ENCODE measurements around the gene ATP5PB.
A peak's percentile ranks its signal among the peaks of the same experiment; 100 is the strongest.

ATP5PB gene, protein sequence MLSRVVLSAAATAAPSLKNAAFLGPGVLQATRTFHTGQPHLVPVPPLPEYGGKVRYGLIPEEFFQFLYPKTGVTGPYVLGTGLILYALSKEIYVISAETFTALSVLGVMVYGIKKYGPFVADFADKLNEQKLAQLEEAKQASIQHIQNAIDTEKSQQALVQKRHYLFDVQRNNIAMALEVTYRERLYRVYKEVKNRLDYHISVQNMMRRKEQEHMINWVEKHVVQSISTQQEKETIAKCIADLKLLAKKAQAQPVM

DNA sequence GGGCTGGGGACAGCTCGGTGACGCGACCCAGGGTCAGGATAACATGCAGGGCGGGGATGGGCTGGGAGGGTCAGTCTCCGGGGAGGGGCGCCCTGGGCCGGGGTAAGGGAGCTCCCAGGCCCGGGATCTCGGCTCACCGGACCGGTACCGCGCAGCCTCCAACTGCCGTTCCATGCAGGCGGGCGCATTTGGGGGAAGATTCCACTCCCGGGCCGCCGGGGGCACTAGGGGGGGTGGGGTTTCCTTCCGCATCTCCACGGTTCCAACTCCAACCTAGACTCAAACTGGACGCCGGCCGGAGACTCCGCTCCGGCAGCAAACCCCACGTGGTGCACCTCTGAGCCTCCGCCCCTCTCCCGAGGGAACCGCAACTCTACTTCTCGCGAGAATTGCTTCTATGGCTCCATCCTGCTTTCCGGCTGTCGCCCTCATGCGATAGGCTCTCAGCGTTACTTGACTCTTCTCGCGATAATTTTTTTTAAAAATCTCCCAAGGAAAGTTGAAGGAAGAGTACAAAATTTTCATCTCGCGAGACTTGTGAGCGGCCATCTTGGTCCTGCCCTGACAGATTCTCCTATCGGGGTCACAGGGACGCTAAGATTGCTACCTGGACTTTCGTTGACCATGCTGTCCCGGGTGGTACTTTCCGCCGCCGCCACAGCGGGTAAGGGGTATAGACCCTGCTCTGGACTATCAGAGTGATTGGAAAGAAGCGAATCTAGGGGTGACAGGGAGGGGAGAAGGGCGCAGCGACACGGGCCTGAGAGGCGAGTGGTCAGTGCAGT is at the start of gene ATP5PB, which contains the start of gene WDR77:
Gene ATP5PB (plus strand): TSS at position 547 of the 785 bp plus-strand sequence. CDS start 78 bp downstream, at position 625.
Gene WDR77 (minus strand): TSS at position 339 of the 785 bp plus-strand sequence. CDS start 87 bp downstream, at position 252.
- Histone ChIP-seq H3K36me3 (ENCODE audit: insufficient read depth, low read length) (peaks cover 67% of the 10 kb centered on the region), H3K9ac (ENCODE audit: insufficient read length) (peak within 1 kb of the TSS; percentile 100), H3K27ac (peak within 1 kb of the TSS; percentile 86), H3K9me3 (ENCODE audit: low read depth, low read length) (no peaks in the 10 kb centered on the region), H3K4me3 (peak within 1 kb of the TSS; percentile 99)
- peak; percentile 98 for DNase-seq (ENCODE audit: low read depth, low spot score)
- TF ChIP-seq EZH2 (IDR thresholded peaks at IDR 0.05) (no peak), FOXP2 (optimal IDR thresholded peaks at IDR 0.05; ENCODE audit: control extremely low read depth, extremely low read length, insufficient read depth) (peak; percentile 44), POLR2AphosphoS5 (IDR thresholded peaks at IDR 0.05; ENCODE audit: borderline replicate concordance, low read depth, low read length) (peak; percentile 76)

DNA sequence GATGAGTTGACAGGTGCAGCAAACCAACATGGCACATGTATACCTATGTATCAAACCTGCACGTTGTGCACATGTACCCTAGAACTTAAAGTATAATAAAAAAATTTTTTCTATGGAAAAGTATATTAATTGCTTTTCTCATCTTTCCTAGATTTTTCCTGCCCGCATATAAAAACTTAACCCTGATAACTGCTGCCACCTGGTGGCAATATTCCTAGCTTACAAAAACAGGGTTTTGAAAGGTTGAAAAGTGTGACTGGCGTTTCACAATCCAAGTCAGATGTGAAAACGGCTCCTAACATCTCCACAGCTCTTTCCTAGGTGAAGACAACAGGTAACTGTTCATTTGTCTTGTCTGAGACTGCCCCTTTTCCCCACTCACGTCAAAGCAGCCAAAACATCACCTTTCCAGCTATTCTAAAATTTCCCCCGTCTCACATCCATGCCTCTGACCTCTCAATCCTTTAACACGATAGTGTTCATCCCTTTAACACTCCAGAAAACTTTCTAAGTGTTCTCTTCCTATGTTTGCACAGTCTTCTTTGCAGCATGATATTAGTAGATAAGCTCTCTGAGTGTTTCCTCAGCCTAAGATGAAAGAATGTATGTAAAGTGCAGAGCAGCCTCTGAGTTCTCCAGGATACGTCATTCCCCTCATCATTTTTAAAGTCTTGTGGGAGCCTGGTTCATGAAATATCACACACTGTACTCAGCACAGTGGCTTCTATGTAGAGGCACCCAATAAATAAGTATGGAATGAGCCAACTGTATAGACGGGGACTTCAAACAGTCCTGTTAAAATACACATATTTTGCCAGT is 49.3 kb upstream of the ATP5PB start:
- H3K27ac ChIP-seq, result no peak overlapping the region
- H3K36me3 ChIP-seq (ENCODE audit: insufficient read depth, low read length), result no peaks in the 10 kb centered on the region
- no peak for DNase-seq (ENCODE audit: low read depth, low spot score)
- TF ChIP-seq FOXP2 (optimal IDR thresholded peaks at IDR 0.05; ENCODE audit: control extremely low read depth, extremely low read length, insufficient read depth) (no peak), EZH2 (IDR thresholded peaks at IDR 0.05) (no peak), POLR2AphosphoS5 (IDR thresholded peaks at IDR 0.05; ENCODE audit: borderline replicate concordance, low read depth, low read length) (no peak)
- no peak overlapping the region for H3K4me3 ChIP-seq
- H3K9me3 ChIP-seq (ENCODE audit: low read depth, low read length), result no peaks in the 10 kb centered on the region
- no peak overlapping the region for H3K9ac ChIP-seq (ENCODE audit: insufficient read length)

DNA sequence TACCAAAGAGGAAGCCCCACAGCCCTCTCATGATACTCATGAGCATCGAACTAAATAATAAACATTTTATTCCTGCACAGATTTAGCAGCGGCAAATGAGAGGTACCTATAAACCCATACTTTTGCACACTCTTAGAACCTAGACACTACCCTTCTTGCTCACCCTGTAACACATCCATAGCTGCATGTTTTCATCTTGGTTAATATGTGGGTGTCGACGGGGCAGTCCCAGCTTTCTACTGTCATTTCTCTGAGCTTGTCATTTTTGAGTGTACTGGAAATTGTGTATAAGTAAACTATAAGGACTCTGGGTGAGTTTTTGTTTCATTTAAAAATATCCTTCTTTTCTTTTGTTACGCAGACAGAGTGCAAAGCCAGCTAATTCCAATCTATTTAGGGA is 47.2 kb upstream of the ATP5PB start:
- Histone ChIP-seq H3K36me3 (ENCODE audit: insufficient read depth, low read length) (no peaks in the 10 kb centered on the region), H3K4me3 (no peak overlapping the region), H3K9ac (ENCODE audit: insufficient read length) (no peak overlapping the region), H3K27ac (no peak overlapping the region), H3K9me3 (ENCODE audit: low read depth, low read length) (no peaks in the 10 kb centered on the region)
- no peak for TF ChIP-seq FOXP2 (optimal IDR thresholded peaks at IDR 0.05; ENCODE audit: control extremely low read depth, extremely low read length, insufficient read depth)
- DNase-seq (ENCODE audit: low read depth, low spot score), result no peak

DNA sequence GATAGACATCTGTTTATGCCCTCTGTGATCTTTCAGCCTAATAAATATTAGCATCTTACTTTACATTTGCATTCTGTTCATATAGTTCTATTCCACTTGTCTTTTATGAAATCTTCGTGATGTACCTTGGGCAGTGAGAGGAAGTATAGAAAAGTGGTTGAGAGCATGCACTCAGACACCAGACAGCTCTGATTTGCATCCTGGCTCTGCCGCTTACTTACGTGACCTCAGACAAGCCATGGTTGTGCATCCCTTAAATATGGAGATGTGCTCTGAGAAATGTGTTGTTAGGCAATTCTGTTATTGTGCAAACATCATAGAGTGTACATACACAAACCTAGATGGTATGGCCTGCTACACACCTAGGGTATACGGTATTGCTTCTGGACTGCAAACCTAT is 44.7 kb upstream of the ATP5PB start:
- Histone ChIP-seq H3K9ac (ENCODE audit: insufficient read length) (no peak overlapping the region), H3K36me3 (ENCODE audit: insufficient read depth, low read length) (no peaks in the 10 kb centered on the region), H3K4me3 (no peak overlapping the region), H3K9me3 (ENCODE audit: low read depth, low read length) (no peaks in the 10 kb centered on the region), H3K27ac (no peak overlapping the region)
- no peak for DNase-seq (ENCODE audit: low read depth, low spot score)
- TF ChIP-seq EZH2 (IDR thresholded peaks at IDR 0.05) (no peak), FOXP2 (optimal IDR thresholded peaks at IDR 0.05; ENCODE audit: control extremely low read depth, extremely low read length, insufficient read depth) (no peak), POLR2AphosphoS5 (IDR thresholded peaks at IDR 0.05; ENCODE audit: borderline replicate concordance, low read depth, low read length) (no peak)

DNA sequence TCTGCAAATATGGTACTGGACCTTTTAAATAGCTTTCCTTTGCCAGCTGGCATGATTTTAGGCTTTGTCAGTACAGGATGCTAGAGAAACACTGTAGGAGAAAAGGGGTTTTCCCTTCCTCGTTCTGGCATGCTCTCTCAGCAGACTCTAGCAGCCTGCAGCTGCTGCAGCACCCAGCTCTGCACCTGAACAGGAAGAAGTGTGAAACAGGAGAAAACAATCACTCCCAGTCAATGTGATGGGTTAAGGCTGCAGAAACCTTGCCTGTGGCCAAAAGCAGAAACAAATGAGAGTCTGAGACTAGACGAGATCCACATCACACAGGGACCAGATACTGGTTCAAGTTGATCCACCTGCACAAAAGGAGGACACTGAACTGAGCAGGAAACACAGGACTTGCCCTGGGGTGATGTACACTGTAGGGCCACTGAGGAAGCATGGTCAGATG is 42.9 kb upstream of the ATP5PB start:
- H3K36me3 ChIP-seq (ENCODE audit: insufficient read depth, low read length), result no peaks in the 10 kb centered on the region
- H3K4me3 ChIP-seq, result no peak overlapping the region
- no peak overlapping the region for H3K27ac ChIP-seq
- H3K9me3 ChIP-seq (ENCODE audit: low read depth, low read length), result no peaks in the 10 kb centered on the region
- H3K9ac ChIP-seq (ENCODE audit: insufficient read length), result no peak overlapping the region
- DNase-seq (ENCODE audit: low read depth, low spot score), result no peak
- TF ChIP-seq EZH2 (IDR thresholded peaks at IDR 0.05) (no peak), POLR2AphosphoS5 (IDR thresholded peaks at IDR 0.05; ENCODE audit: borderline replicate concordance, low read depth, low read length) (no peak), FOXP2 (optimal IDR thresholded peaks at IDR 0.05; ENCODE audit: control extremely low read depth, extremely low read length, insufficient read depth) (no peak)

DNA sequence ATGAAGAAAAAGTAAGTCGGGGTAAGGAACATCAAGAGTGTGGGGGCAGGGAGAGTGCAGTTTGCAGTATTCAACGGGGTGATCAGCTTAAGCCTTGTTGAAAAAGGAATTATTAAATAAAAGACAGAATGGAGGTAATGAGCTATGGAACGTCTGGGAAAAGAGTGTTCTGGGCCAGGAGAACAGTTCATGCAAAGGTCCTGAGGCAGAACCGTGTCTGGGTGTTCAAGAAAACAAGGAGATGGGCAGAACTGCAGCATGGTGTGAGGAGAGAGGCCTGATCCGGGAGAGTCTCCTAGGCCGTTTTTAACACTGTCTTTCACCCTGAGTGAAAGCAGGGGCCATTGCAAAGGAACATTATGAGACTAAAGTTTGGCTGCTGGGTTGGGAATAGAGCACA is 42.0 kb upstream of the ATP5PB start:
- no peak overlapping the region for H3K9ac ChIP-seq (ENCODE audit: insufficient read length)
- no peaks in the 10 kb centered on the region for H3K9me3 ChIP-seq (ENCODE audit: low read depth, low read length)
- H3K4me3 ChIP-seq, result no peak overlapping the region
- H3K27ac ChIP-seq, result no peak overlapping the region
- TF ChIP-seq FOXP2 (optimal IDR thresholded peaks at IDR 0.05; ENCODE audit: control extremely low read depth, extremely low read length, insufficient read depth) (no peak), EZH2 (IDR thresholded peaks at IDR 0.05) (no peak), POLR2AphosphoS5 (IDR thresholded peaks at IDR 0.05; ENCODE audit: borderline replicate concordance, low read depth, low read length) (no peak)
- H3K36me3 ChIP-seq (ENCODE audit: insufficient read depth, low read length), result no peaks in the 10 kb centered on the region
- no peak for DNase-seq (ENCODE audit: low read depth, low spot score)

DNA sequence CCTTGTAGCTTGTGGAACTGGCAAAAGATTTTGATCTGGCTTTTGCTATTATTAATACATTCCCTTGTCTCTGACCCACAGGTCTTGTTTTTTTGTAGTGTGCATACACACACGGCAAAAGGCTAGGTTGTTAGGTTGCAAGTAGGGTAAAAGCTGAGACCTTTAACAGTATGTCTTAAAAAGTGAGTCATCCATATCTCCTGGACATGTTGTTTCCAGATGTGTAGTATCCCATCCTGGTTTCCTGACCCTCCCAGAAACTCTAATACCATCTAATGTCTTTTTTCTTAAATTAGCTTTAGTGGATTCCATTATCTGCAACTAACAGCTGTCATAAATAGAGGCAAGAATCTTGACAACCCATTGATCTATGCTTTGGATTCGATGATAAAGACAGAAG is 36.4 kb upstream of the ATP5PB start:
- H3K9ac ChIP-seq (ENCODE audit: insufficient read length), result no peak overlapping the region
- H3K36me3 ChIP-seq (ENCODE audit: insufficient read depth, low read length), result no peaks in the 10 kb centered on the region
- no peak for DNase-seq (ENCODE audit: low read depth, low spot score)
- no peak overlapping the region for H3K4me3 ChIP-seq
- H3K9me3 ChIP-seq (ENCODE audit: low read depth, low read length), result no peaks in the 10 kb centered on the region
- H3K27ac ChIP-seq, result no peak overlapping the region
- TF ChIP-seq FOXP2 (optimal IDR thresholded peaks at IDR 0.05; ENCODE audit: control extremely low read depth, extremely low read length, insufficient read depth), result no peak
- TF ChIP-seq EZH2 (IDR thresholded peaks at IDR 0.05), result no peak
- no peak for TF ChIP-seq POLR2AphosphoS5 (IDR thresholded peaks at IDR 0.05; ENCODE audit: borderline replicate concordance, low read depth, low read length)

DNA sequence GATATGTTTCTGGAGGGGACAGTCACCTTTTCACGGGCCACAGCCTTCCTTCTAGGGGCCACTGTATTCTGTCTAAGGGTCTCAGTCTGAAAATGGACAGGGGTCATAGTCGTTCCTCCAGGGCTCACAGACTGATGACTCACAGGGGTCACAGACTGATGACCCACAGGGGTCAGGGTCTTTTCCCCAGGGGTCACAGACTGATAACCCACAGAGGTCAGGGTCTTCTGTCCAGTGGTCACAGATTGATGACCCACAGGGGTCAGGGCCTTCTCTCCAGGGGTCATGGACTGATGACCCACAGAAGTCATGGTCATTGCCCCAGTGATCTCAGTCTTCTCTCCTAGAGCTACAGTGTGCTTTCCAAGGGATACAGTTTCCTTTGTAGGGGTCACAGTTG is 34.5 kb upstream of the ATP5PB start:
- Histone ChIP-seq H3K36me3 (ENCODE audit: insufficient read depth, low read length) (no peaks in the 10 kb centered on the region), H3K9me3 (ENCODE audit: low read depth, low read length) (no peaks in the 10 kb centered on the region), H3K4me3 (no peak overlapping the region), H3K27ac (no peak overlapping the region), H3K9ac (ENCODE audit: insufficient read length) (no peak overlapping the region)
- no peak for DNase-seq (ENCODE audit: low read depth, low spot score)
- TF ChIP-seq FOXP2 (optimal IDR thresholded peaks at IDR 0.05; ENCODE audit: control extremely low read depth, extremely low read length, insufficient read depth) (no peak), EZH2 (IDR thresholded peaks at IDR 0.05) (no peak), POLR2AphosphoS5 (IDR thresholded peaks at IDR 0.05; ENCODE audit: borderline replicate concordance, low read depth, low read length) (no peak)

Measured in SK-N-MC (cell line).